ENCODE measurements around the gene IGF1R.
A peak's percentile ranks its signal among the peaks of the same experiment; 100 is the strongest.

The IGF1R gene

DNA sequence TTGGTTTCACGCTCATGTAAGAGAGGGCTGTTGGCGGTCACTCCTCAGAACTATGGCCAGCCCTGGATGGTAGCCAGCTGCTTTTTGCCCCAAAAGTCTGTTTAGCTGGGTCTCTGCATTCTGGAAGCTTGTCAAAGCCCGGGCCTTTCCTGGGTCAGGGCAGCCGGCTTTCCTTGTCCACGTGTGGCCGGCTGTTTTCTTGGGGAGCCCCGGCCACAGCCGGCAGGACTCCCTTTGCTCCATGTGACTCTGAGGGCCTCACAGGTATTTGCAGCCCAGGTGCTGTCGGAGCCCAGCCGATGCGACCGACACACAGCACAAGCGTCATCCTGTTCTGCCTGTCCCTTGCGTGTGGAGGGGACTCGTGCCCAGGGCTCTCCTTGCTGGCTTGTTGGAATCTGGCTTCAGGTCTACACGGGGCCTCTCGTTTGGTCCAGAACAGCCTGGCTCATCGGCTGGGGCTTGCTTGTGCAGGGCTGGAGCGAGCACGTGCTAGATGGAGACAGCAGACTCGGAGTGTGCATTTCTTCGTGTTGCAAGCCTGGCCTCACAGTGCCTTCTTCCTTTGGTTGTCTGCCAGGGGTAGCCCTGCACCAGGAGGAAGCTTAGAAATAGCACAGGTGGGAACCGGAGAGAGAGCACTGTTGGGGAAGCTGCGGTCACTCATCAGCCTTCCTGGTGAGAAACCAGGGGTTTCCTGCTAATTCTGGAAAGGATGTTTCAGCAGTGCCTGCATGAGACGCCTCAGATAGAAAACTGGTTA lies 307.8 kb downstream of the IGF1R start:
- peaks cover 69% of the 10 kb centered on the region for H3K4me1 ChIP-seq (ENCODE audit: insufficient read depth, low read length)
- no peak for TF ChIP-seq EZH2 (IDR thresholded peaks at IDR 0.05; ENCODE audit: borderline replicate concordance, low read depth, low read length, severe bottlenecking)
- TF ChIP-seq, protein P1, sequence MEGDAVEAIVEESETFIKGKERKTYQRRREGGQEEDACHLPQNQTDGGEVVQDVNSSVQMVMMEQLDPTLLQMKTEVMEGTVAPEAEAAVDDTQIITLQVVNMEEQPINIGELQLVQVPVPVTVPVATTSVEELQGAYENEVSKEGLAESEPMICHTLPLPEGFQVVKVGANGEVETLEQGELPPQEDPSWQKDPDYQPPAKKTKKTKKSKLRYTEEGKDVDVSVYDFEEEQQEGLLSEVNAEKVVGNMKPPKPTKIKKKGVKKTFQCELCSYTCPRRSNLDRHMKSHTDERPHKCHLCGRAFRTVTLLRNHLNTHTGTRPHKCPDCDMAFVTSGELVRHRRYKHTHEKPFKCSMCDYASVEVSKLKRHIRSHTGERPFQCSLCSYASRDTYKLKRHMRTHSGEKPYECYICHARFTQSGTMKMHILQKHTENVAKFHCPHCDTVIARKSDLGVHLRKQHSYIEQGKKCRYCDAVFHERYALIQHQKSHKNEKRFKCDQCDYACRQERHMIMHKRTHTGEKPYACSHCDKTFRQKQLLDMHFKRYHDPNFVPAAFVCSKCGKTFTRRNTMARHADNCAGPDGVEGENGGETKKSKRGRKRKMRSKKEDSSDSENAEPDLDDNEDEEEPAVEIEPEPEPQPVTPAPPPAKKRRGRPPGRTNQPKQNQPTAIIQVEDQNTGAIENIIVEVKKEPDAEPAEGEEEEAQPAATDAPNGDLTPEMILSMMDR (IDR thresholded peaks at IDR 0.05; ENCODE audit: borderline replicate concordance, extremely low read depth, low read length, poor library complexity, severe bottlenecking), result no peak
- H3K4me2 ChIP-seq (ENCODE audit: insufficient read depth, low read length), result peak overlapping the region; percentile 66
- H3K79me2 ChIP-seq (ENCODE audit: insufficient read depth, low read length), result peaks cover 52% of the 10 kb centered on the region
- no peaks in the 10 kb centered on the region for H4K20me1 ChIP-seq (ENCODE audit: insufficient read depth, low read length)
- no peaks in the 10 kb centered on the region for H3K9me3 ChIP-seq (ENCODE audit: insufficient read depth, low read length, severe bottlenecking)
- H3K4me3 ChIP-seq (ENCODE audit: low read depth in 1 of 2, low read length in 2 of 2), result peak overlapping the region in 1 of 2 experiments; percentile 48; a peak in 1 of 4 replicates
- no peak overlapping the region for H2AFZ ChIP-seq (ENCODE audit: low read depth, low read length)
- DNase-seq, result peak; percentile 87
- H3K9ac ChIP-seq (ENCODE audit: low read depth, low read length), result peak overlapping the region; percentile 61
- H3K27ac ChIP-seq (ENCODE audit: low read length), result peak overlapping the region; percentile 91
- peak; percentile 55 for ATAC-seq (ENCODE audit: insufficient read depth, low read depth)
- H3K36me3 ChIP-seq (ENCODE audit: insufficient read depth, low read length), result peaks cover 47% of the 10 kb centered on the region
- H3K27me3 ChIP-seq (ENCODE audit: insufficient read depth, low read length, poor library complexity), result no peaks in the 10 kb centered on the region

- Histone ChIP-seq H3K27ac (ENCODE audit: low read length) (peak overlapping the region; percentile 91), H3K27me3 (ENCODE audit: insufficient read depth, low read length, poor library complexity) (no peaks in the 10 kb centered on the region), H3K9me3 (ENCODE audit: insufficient read depth, low read length, severe bottlenecking) (no peaks in the 10 kb centered on the region), H3K9ac (ENCODE audit: low read depth, low read length) (peak overlapping the region; percentile 61), H2AFZ (ENCODE audit: low read depth, low read length) (no peak overlapping the region), H4K20me1 (ENCODE audit: insufficient read depth, low read length) (no peaks in the 10 kb centered on the region), H3K36me3 (ENCODE audit: insufficient read depth, low read length) (peaks cover 56% of the 10 kb centered on the region), H3K4me3 (ENCODE audit: low read depth in 1 of 2, low read length in 2 of 2) (no peak overlapping the region), H3K4me2 (ENCODE audit: insufficient read depth, low read length) (peak overlapping the region; percentile 66), H3K4me1 (ENCODE audit: insufficient read depth, low read length) (peaks cover 61% of the 10 kb centered on the region), H3K79me2 (ENCODE audit: insufficient read depth, low read length) (peaks cover 52% of the 10 kb centered on the region)
- TF ChIP-seq, protein P1 (IDR thresholded peaks at IDR 0.05; ENCODE audit: borderline replicate concordance, extremely low read depth, low read length, poor library complexity, severe bottlenecking), result no peak
- no peak for TF ChIP-seq EZH2 (IDR thresholded peaks at IDR 0.05; ENCODE audit: borderline replicate concordance, low read depth, low read length, severe bottlenecking)
- no peak for ATAC-seq (ENCODE audit: insufficient read depth, low read depth)
- peak; percentile 57 for DNase-seq
These were observed 308.6 kb downstream of the IGF1R start for GRCh38 chr15:98956796-98957553.

GRCh38 chr15:98957655-98958054 lies 309.3 kb downstream of the IGF1R start:
- no peaks in the 10 kb centered on the region for H3K27me3 ChIP-seq (ENCODE audit: insufficient read depth, low read length, poor library complexity)
- H3K9me3 ChIP-seq (ENCODE audit: insufficient read depth, low read length, severe bottlenecking), result no peaks in the 10 kb centered on the region
- H4K20me1 ChIP-seq (ENCODE audit: insufficient read depth, low read length), result no peaks in the 10 kb centered on the region
- peaks cover 52% of the 10 kb centered on the region for H3K79me2 ChIP-seq (ENCODE audit: insufficient read depth, low read length)
- H3K4me3 ChIP-seq (ENCODE audit: low read depth in 1 of 2, low read length in 2 of 2), result no peak overlapping the region
- ATAC-seq (ENCODE audit: insufficient read depth, low read depth) (no peak), DNase-seq (no peak)
- peak overlapping the region; percentile 91 for H3K27ac ChIP-seq (ENCODE audit: low read length)
- no peak overlapping the region for H2AFZ ChIP-seq (ENCODE audit: low read depth, low read length)
- H3K9ac ChIP-seq (ENCODE audit: low read depth, low read length), result no peak overlapping the region
- H3K4me1 ChIP-seq (ENCODE audit: insufficient read depth, low read length), result peaks cover 54% of the 10 kb centered on the region
- H3K36me3 ChIP-seq (ENCODE audit: insufficient read depth, low read length), result peaks cover 63% of the 10 kb centered on the region
- no peak for TF ChIP-seq EZH2 (IDR thresholded peaks at IDR 0.05; ENCODE audit: borderline replicate concordance, low read depth, low read length, severe bottlenecking)
- TF ChIP-seq, protein P1 (IDR thresholded peaks at IDR 0.05; ENCODE audit: borderline replicate concordance, extremely low read depth, low read length, poor library complexity, severe bottlenecking), result no peak
- H3K4me2 ChIP-seq (ENCODE audit: insufficient read depth, low read length), result no peak overlapping the region

All from DND-41 (cell line).